NCI-H1105 treated with DMSO at 0.1 percent for 48 hours (cell line): ENCODE results near the gene YPEL2.
"Not testable (repeated sequence)": the region's sequence is repeated elsewhere in the genome, so short reads cannot be mapped to it uniquely, and the experiment has no call there.

ENCODE experiments used
- DNase-seq: peaks from one replicate; lab custom pipeline; 2025; lab: John Stamatoyannopoulos, UW

YPEL2 gene

GRCh38 chr17:59406808-59407381, 75.4 kb downstream of the YPEL2 start:
- DNase-seq, result peak; percentile 82

GRCh38 chr17:59409336-59410048, 78.0 kb downstream of the YPEL2 start:
- no peak for DNase-seq

GRCh38 chr17:59410049-59410437, 78.6 kb downstream of the YPEL2 start:
- DNase-seq, result no peak

- not testable (repeated sequence) for DNase-seq
Measured at GRCh38 chr17:59412431-59412830, 81.0 kb downstream of the YPEL2 start.

- DNase-seq, result no peak
Measured at GRCh38 chr17:59413014-59413766, 81.7 kb downstream of the YPEL2 start.

- no peak for DNase-seq
Measured at GRCh38 chr17:59415397-59415796, 83.9 kb downstream of the YPEL2 start.

- DNase-seq, result no peak
Measured at GRCh38 chr17:59416184-59416583, 84.7 kb downstream of the YPEL2 start.

GRCh38 chr17:59417452-59417851, 86.0 kb downstream of the YPEL2 start:
- DNase-seq, result no peak

GRCh38 chr17:59418732-59419166, 87.3 kb downstream of the YPEL2 start:
- no peak for DNase-seq

- DNase-seq, result no peak
Measured at GRCh38 chr17:59420901-59421300, 89.4 kb downstream of the YPEL2 start.

- no peak for DNase-seq
Measured at GRCh38 chr17:59421722-59422121, 90.3 kb downstream of the YPEL2 start.

- DNase-seq, result no peak
Measured at GRCh38 chr17:59423137-59423724, 91.8 kb downstream of the YPEL2 start.

- no peak for DNase-seq
Measured at GRCh38 chr17:59423903-59424302, 92.4 kb downstream of the YPEL2 start.

GRCh38 chr17:59424331-59424730, 92.9 kb downstream of the YPEL2 start:
- no peak for DNase-seq

- DNase-seq, result no peak
Measured at GRCh38 chr17:59425085-59425931, 93.9 kb downstream of the YPEL2 start.

- DNase-seq, result no peak
Measured at GRCh38 chr17:59426031-59426430, 94.6 kb downstream of the YPEL2 start.

GRCh38 chr17:59427425-59427921, 96.0 kb downstream of the YPEL2 start:
- no peak for DNase-seq

GRCh38 chr17:59427996-59428395, 96.5 kb downstream of the YPEL2 start:
- no peak for DNase-seq

- DNase-seq, result no peak
Measured at GRCh38 chr17:59428916-59429485, 97.5 kb downstream of the YPEL2 start.

- DNase-seq, result no peak
Measured at GRCh38 chr17:59431601-59432000, 100.1 kb downstream of the YPEL2 start.

GRCh38 chr17:59432657-59433056, 101.2 kb downstream of the YPEL2 start:
- no peak for DNase-seq
